Omental fat pad (tissue), 4 donors: ENCODE data around the gene RAB8A. TPM values are rescaled to one million over a fixed set of nuclear protein-coding genes. Genes with fewer than 3 reads are reported as not detected.

Source experiments
- ATAC-seq: fragments of 150-250 bp; one replicate; pipeline ENCODE4 v1.9.1; 2016; ENCODE audit warnings: mild to moderate bottlenecking, moderate library complexity; ENCODE audit not compliant: low FRiP score
- DNase-seq: peaks from one replicate; pipeline ENCODE4 v3.0.0-alpha.2; 2019; ENCODE audit warnings: low spot score
- total RNA-seq, 4 donors: library from RNA; depleted of rRNA; stranded (reverse); fragments of >200 nt; gene quantifications; one replicate each; pipeline ENCODE4 v1.1.0, GENCODE V29; 2016
- TF ChIP-seq, protein P1 (sequence below), 3 donors: fragments of 450-650 bp; IDR thresholded peaks; one replicate each; pipeline ENCODE4 v1.5.1; 2016 to 2017; ENCODE audit warnings: antibody characterized with exemption in 3 of 3, mild to moderate bottlenecking in 3 of 3, moderate library complexity in 2 of 3

RAB8A gene
- total RNA-seq, 4 donors from 2014 or later, result 32.5 to 51.9 (median 40.0) TPM

DNA sequence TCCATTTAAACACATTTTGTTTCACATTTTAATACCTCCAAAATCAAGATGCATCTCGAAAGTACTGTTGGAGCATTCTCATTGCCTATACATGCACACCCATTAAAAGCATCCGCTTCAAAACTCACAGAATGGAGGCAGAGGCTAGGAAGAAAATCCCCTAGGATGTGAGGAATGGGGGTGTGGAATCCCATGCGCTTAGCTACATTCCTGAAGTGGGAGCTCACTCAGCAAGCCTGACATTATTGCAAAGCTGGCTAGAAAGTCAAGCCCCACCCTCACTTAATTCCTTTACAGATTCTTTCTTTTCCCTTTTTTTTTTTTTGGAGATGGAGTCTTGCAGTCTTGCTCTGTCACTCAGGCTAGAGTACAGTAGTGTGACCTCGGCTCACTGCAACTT is 68.9 kb downstream of the RAB8A start:
- ATAC-seq, result no peak
- TF ChIP-seq, protein P1, sequence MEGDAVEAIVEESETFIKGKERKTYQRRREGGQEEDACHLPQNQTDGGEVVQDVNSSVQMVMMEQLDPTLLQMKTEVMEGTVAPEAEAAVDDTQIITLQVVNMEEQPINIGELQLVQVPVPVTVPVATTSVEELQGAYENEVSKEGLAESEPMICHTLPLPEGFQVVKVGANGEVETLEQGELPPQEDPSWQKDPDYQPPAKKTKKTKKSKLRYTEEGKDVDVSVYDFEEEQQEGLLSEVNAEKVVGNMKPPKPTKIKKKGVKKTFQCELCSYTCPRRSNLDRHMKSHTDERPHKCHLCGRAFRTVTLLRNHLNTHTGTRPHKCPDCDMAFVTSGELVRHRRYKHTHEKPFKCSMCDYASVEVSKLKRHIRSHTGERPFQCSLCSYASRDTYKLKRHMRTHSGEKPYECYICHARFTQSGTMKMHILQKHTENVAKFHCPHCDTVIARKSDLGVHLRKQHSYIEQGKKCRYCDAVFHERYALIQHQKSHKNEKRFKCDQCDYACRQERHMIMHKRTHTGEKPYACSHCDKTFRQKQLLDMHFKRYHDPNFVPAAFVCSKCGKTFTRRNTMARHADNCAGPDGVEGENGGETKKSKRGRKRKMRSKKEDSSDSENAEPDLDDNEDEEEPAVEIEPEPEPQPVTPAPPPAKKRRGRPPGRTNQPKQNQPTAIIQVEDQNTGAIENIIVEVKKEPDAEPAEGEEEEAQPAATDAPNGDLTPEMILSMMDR (IDR thresholded peaks at IDR 0.05), result no peak
- no peak for DNase-seq

Other genes starting within 250 kb of the RAB8A start
- not detected for gene CYP4F2, start 213.8 kb upstream of the RAB8A start, total RNA-seq
- gene CYP4F11, start 177.4 kb upstream of the RAB8A start, total RNA-seq, result 1 to 10 TPM in 1 of 4 donors, under 1 TPM in 2, not detected in 1; 0.09 to 1.4 (median 0.60) TPM
- gene OR10H4, start 162.9 kb upstream of the RAB8A start, total RNA-seq, result not detected
- gene TPM4, start 35.4 kb upstream of the RAB8A start, total RNA-seq, result 100 to 1,000 TPM; 293 to 486 (median 418) TPM
- 1 to 10 TPM; 1.0 to 5.8 (median 1.6) TPM for gene HSH2D, start 31.8 kb downstream of the RAB8A start, total RNA-seq
- gene CIB3, start 61.6 kb downstream of the RAB8A start, total RNA-seq, result not detected
- 100 to 1,000 TPM in 1 of 4 donors, 10 to 100 TPM in 3; 79.7 to 103 (median 90.2) TPM for gene FAM32A, start 73.5 kb downstream of the RAB8A start, total RNA-seq
- 100 to 1,000 TPM in 2 of 4 donors, 10 to 100 TPM in 2; 92.0 to 154 (median 111) TPM for gene AP1M1, start 86.0 kb downstream of the RAB8A start, total RNA-seq
- gene KLF2, start 212.9 kb downstream of the RAB8A start, total RNA-seq, result 100 to 1,000 TPM in 2 of 4 donors, 10 to 100 TPM in 2; 61.1 to 160 (median 85.9) TPM